Heart left ventricle (tissue), 13 donors: ENCODE results near the gene CDK4.

ENCODE experiments used
- POLR2A ChIP-seq, 2 donors: fragments of 450-650 bp; IDR thresholded peaks; one replicate each; pipeline ENCODE4 v1.6.1; 2017; ENCODE audit warnings: antibody characterized with exemption in 2 of 2, mild to moderate bottlenecking in 2 of 2, moderate library complexity in 2 of 2
- TF ChIP-seq, protein P1 (sequence below), 12 donors: fragments of 200-600 bp; sonication (generic) in 4 of 12; IDR thresholded peaks; one replicate each; pipeline versions ENCODE4 v1.5.0 to v1.8.0; 2018 to 2022; ENCODE audit warnings: antibody characterized with exemption in 12 of 12, mild to moderate bottlenecking in 5 of 12
- donor health status: ischemic (EF 13 %, LVEDD 7.1; RV severe dilation, severe dysfunction).
- donor health status: DM: no; HTN: yes; CAD: no.
- donor health status: DM: no; HTN: no; CAD: no.
- donor health status: ischemic (EF 25% LVEDD 6.9; RV normal size, moderate dysfunction).
- donor health status: ischemic (EF 25% LVEDD 5.7; RV mildly dilated, moderate dysfunction).
- donor health status: ischemic (EF 35%, LVEDD 5.7; RV mildly dilated, moderate dysfunction).
- donor health status: nonischemic (EF 11% LVEDD 7.7; RV severe dilation, severe dysfunction).
- donor health status: DM: yes; HTN: yes; CAD: no.
- donor health status: PGD.
- donor health status: ischemic (EF 29% LVEDD 5.4; RV normal size, mild dysfunction).
- donor health status: nonischemic (EF 23%, LVEDD 6.1; RV moderate dilation, normal function).

GRCh38 chr12:57718641-57719528, 33.2 kb downstream of the CDK4 start:
- TF ChIP-seq, protein P1, sequence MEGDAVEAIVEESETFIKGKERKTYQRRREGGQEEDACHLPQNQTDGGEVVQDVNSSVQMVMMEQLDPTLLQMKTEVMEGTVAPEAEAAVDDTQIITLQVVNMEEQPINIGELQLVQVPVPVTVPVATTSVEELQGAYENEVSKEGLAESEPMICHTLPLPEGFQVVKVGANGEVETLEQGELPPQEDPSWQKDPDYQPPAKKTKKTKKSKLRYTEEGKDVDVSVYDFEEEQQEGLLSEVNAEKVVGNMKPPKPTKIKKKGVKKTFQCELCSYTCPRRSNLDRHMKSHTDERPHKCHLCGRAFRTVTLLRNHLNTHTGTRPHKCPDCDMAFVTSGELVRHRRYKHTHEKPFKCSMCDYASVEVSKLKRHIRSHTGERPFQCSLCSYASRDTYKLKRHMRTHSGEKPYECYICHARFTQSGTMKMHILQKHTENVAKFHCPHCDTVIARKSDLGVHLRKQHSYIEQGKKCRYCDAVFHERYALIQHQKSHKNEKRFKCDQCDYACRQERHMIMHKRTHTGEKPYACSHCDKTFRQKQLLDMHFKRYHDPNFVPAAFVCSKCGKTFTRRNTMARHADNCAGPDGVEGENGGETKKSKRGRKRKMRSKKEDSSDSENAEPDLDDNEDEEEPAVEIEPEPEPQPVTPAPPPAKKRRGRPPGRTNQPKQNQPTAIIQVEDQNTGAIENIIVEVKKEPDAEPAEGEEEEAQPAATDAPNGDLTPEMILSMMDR (IDR thresholded peaks at IDR 0.05) = no peak
- TF ChIP-seq POLR2A (IDR thresholded peaks at IDR 0.05) = no peak
